Kidney epithelial cell (primary cell): ENCODE results near the gene SPC24. TPM values are rescaled to one million over a fixed set of nuclear protein-coding genes. Genes with fewer than 3 reads are reported as not detected.

Experiments used
- DNase-seq: peaks from one replicate; pipeline ENCODE4 v3.0.0-alpha.2; 2010; ENCODE audit warnings: low read depth
- H3K27me3 ChIP-seq: 2 replicates; pipeline ENCODE4 v1.6.0; 2011; ENCODE audit warnings: low read length; ENCODE audit not compliant: control insufficient read depth, insufficient read depth
- H3K36me3 ChIP-seq: 2 replicates; pipeline ENCODE4 v1.5.1; 2011; ENCODE audit warnings: low read length; ENCODE audit not compliant: control insufficient read depth, insufficient read depth
- H3K4me3 ChIP-seq: 2 replicates; pipeline ENCODE4 v1.5.1; 2011; ENCODE audit warnings: low read depth, mild to moderate bottlenecking, control low read depth, low read length
- total RNA-seq: library from RNA; depleted of rRNA; stranded (reverse); fragments of >200 nt; gene quantifications from 2 replicates; pipeline ENCODE4 v1.2.3, GENCODE V29; 2015
- TF ChIP-seq, protein P1 (sequence below): IDR thresholded peaks from 2 replicates; pipeline ENCODE4 v1.5.1; 2011; ENCODE audit warnings: mild to moderate bottlenecking, moderate library complexity, low read length, control low read depth, inconsistent platforms; ENCODE audit not compliant: insufficient read depth, poor library complexity, severe bottlenecking

The SPC24 gene
- total RNA-seq, 1 donor from 2014 or later = 2.8 TPM

DNA sequence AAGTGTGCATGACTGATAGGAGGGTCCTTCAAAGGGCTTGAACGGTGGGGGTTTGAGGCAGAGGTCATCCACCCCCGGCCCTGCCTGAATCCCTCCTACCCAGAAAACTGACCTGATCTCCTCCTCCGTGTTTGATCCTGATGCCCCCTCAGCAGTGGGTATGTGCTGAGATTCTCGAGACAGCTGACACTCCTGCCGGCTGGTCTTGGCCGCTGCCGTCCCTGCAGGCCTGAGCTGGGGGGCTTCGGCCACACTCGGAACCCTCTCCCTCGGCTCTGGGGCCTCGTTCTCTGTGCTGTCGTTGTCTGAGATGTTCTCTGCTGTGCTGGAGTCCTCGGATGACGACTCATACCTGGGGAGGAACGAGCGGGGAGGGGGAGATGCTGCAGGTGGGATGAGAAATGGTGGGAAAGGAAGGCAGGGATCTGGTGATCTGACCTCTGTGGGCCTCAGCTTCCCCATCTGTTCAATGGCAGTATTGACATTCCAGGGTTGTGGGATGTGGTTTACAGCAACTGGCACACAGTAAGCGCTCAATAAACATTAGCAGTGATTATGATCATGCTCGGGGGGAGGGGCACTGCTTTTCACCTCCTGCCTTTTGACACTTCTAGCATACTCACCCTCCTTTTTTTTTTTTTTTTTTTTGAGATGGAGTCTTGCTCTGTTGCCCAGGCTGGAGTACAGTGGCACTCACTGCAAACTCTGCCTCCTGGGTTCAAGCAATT lies 21.0 kb upstream of the SPC24 start:
- no peak for DNase-seq
- H3K4me3 ChIP-seq = no peak overlapping the region

DNA sequence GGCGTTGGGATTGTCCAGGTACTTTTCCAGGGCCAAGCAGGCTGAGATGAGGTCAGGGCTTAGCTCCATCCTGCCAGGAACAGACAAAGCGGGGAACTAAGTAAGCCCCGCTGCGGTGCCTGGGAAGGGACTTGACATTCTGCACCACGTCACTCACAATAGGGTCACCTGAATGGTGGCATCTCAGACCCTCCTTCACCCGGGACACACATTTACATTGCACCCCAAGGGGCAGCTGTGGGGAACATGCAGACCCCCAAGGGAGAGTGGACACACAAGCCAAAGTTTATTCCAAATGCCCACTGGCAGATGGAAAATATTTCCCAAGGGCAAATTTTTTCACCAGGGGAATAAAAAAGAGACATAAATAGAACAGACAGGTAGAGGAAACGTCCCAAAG lies 20.3 kb upstream of the SPC24 start:
- TF ChIP-seq, protein P1, sequence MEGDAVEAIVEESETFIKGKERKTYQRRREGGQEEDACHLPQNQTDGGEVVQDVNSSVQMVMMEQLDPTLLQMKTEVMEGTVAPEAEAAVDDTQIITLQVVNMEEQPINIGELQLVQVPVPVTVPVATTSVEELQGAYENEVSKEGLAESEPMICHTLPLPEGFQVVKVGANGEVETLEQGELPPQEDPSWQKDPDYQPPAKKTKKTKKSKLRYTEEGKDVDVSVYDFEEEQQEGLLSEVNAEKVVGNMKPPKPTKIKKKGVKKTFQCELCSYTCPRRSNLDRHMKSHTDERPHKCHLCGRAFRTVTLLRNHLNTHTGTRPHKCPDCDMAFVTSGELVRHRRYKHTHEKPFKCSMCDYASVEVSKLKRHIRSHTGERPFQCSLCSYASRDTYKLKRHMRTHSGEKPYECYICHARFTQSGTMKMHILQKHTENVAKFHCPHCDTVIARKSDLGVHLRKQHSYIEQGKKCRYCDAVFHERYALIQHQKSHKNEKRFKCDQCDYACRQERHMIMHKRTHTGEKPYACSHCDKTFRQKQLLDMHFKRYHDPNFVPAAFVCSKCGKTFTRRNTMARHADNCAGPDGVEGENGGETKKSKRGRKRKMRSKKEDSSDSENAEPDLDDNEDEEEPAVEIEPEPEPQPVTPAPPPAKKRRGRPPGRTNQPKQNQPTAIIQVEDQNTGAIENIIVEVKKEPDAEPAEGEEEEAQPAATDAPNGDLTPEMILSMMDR = no peak
- Histone ChIP-seq H3K36me3 (no peaks in the 10 kb centered on the region), H3K4me3 (no peak overlapping the region)

More for the DNA sequence above, 21.0 kb upstream of the SPC24 start:
- TF ChIP-seq, protein P1 = no peak
- no peaks in the 10 kb centered on the region for H3K27me3 ChIP-seq
- H3K36me3 ChIP-seq = no peaks in the 10 kb centered on the region

DNA sequence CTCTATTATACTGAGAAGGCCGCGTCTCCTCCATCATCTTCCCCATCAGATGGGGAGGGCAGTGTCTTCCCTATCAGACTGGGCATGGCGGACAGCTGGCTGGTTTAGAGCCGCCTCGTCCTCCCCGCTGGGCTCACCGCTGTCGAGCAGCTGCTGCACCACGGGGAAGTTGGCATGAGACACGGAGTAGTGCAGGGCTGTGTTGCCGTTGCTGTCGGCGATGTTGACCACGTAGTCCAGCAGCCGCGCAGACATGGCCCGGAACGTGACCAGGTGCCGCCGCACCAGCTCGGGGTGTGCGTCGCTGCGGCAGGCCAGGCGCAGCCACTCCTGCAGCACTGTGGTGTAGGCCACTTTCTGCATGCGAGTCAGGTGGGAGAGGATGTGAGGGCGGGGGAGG lies 18.8 kb upstream of the SPC24 start:
- TF ChIP-seq, protein P1 = no peak
- Histone ChIP-seq H3K27me3 (no peaks in the 10 kb centered on the region), H3K4me3 (no peak overlapping the region), H3K36me3 (no peaks in the 10 kb centered on the region)
- DNase-seq = no peak

More for the DNA sequence above, 20.3 kb upstream of the SPC24 start:
- no peaks in the 10 kb centered on the region for H3K27me3 ChIP-seq
- no peak for DNase-seq

DNA sequence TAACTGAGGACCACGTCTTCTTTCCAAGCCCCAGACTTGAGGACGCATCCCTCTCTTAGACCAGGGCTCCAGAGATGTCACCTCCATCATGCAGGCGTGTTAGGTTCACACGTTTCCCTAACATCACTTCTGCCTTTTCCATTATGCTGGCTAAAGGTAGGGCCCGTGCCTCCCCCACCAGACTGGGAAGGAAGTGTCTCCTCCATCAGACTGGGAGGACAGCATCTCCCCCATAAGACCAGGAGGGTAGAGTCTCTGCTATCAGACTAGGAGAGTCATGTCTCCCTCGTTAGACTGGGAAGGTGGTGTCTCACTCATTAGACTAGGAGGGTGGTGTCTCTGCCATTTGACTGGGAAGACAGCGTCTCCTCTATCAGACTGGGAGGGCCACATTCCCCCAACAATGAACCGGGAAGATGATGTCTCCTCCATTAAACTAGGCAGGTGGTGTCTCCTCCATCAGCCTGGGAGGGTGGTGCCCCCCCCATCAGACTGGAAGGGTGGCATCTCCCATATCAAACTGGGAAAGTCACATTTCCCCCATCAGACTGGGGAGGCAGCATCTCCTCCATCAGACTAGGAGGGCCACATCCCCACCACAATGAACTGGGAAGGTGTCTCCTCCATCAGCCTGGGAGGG lies 18.1 kb upstream of the SPC24 start:
- Histone ChIP-seq H3K27me3 (no peaks in the 10 kb centered on the region), H3K4me3 (no peak overlapping the region), H3K36me3 (no peaks in the 10 kb centered on the region)
- TF ChIP-seq, protein P1 = no peak
- no peak for DNase-seq

DNA sequence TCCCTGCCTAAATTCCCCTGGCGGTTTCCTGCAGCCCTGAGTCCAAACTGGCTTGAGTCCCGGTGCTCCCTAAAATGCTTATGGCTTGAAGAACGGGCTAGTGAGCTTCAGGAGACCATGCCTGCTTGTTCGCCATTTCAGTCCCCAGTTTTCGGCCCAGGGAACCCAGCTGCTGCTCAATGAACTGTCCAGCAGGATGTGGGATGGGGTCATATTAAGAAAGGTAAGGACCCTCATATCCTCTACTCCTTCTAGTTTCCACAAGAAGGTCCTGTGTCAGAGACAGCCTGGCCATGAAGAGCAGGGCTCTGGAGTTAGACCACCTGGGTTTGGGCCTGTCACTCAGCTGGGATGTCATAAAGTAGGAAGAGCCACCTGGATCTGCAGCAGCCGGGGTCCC lies 17.0 kb upstream of the SPC24 start:
- H3K27me3 ChIP-seq = no peaks in the 10 kb centered on the region
- TF ChIP-seq, protein P1 = no peak
- H3K36me3 ChIP-seq = no peaks in the 10 kb centered on the region
- DNase-seq = no peak
- no peak overlapping the region for H3K4me3 ChIP-seq

DNA sequence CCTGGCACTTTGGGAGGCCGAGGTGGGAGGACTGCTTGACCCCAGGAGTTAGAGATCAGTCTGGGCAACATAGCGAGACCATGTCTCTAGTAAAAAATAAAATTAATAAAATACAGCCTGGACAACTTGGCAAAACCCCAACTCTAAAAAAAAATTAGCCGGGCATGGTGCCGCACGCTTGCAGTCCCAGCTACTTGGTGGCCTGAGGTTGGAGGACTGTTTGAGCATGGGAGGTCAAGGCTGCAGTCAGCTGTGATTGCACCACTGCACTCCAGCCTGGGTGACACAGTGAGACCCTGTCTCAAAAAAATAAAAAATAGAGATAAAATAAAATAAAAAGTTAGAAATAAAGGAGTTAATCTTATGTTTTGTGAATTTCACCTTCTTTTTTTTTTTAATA lies 15.6 kb upstream of the SPC24 start:
- H3K36me3 ChIP-seq = no peaks in the 10 kb centered on the region
- DNase-seq = no peak

More for the DNA sequence above, 15.6 kb upstream of the SPC24 start:
- H3K4me3 ChIP-seq = no peak overlapping the region
- H3K27me3 ChIP-seq = no peaks in the 10 kb centered on the region
- TF ChIP-seq, protein P1 = no peak
